HCT116 (cell line): ENCODE results near the gene COPG2.

Source experiments
- ATF3 ChIP-seq: IDR thresholded peaks from 2 replicates; pipeline ENCODE4 v1.6.1; 2012
- EZH2phosphoT487 ChIP-seq: fragments of 200-600 bp; IDR thresholded peaks from 2 replicates; pipeline ENCODE4 v1.6.1; 2018; ENCODE audit warnings: antibody characterized with exemption, borderline replicate concordance
- JUND ChIP-seq: IDR thresholded peaks from 2 replicates; pipeline ENCODE4 v1.6.1; 2012
- POLR2A ChIP-seq: IDR thresholded peaks from 2 replicates; pipeline ENCODE4 v1.7.0; 2011; ENCODE audit warnings: borderline replicate concordance; ENCODE audit not compliant: insufficient read depth, insufficient read length; ENCODE audit errors: extremely low read depth
- POLR2AphosphoS5 ChIP-seq: IDR thresholded peaks from 2 replicates; pipeline ENCODE4 v1.6.1; 2011; ENCODE audit warnings: mild to moderate bottlenecking, low read depth, low read length, moderate library complexity
- RAD21 ChIP-seq: IDR thresholded peaks from 2 replicates; pipeline ENCODE4 v1.6.1; 2012; ENCODE audit warnings: low read depth, mild to moderate bottlenecking
- REST ChIP-seq: IDR thresholded peaks from 2 replicates; pipeline ENCODE4 v1.6.1; 2012; ENCODE audit warnings: low read depth
- SP1 ChIP-seq: IDR thresholded peaks from 2 replicates; pipeline ENCODE4 v1.6.1; 2012; ENCODE audit warnings: low read depth
- ZFX ChIP-seq: fragments of 450-650 bp; IDR thresholded peaks from 2 replicates; pipeline ENCODE4 v1.6.1; 2017
- ZNF274 ChIP-seq: fragments of 200-500 bp; sonication (Bioruptor generic); IDR thresholded peaks from 2 replicates; pipeline ENCODE4 v1.6.1; 2014; ENCODE audit warnings: mild to moderate bottlenecking, low read depth, low read length, inconsistent platforms
- TF ChIP-seq, protein P1 (sequence below), 3 experiments: fragments of 200-600 bp in 1 of 3; sonication (generic) in 1 of 3; IDR thresholded peaks in 2 of 3; conservative IDR thresholded peaks in 1 of 3; 2 replicates each; pipeline ENCODE4 v1.5.1; 2012 to 2017; ENCODE audit warnings: low read depth in 2 of 3, low read length in 2 of 3, antibody characterized with exemption in 1 of 3, borderline replicate concordance in 1 of 3, control low read depth in 1 of 3, mild to moderate bottlenecking in 1 of 3, mixed read lengths in 1 of 3, mixed run types in 1 of 3, moderate library complexity in 1 of 3; ENCODE audit not compliant: insufficient read depth in 1 of 3

DNA sequence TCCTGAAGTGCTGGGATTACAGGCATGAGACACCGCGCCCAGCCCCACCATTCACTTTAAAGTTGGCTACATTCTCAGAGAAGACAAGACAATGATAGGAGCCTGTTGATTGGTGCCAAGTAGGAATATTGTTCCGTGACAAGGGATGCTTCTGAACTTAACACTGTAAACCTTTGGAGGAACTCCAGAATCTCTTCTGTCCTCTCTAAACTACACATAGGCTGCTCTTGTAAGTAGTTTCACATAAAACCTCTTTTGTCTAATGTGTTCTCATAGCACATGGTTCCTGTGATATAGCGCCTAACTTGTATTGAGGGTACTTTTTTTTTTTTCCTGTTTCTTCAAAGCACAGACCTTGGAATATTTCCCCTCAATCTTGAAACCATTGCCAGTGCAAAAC, 3.6 kb upstream of the COPG2 start:
- TF ChIP-seq, protein P1, sequence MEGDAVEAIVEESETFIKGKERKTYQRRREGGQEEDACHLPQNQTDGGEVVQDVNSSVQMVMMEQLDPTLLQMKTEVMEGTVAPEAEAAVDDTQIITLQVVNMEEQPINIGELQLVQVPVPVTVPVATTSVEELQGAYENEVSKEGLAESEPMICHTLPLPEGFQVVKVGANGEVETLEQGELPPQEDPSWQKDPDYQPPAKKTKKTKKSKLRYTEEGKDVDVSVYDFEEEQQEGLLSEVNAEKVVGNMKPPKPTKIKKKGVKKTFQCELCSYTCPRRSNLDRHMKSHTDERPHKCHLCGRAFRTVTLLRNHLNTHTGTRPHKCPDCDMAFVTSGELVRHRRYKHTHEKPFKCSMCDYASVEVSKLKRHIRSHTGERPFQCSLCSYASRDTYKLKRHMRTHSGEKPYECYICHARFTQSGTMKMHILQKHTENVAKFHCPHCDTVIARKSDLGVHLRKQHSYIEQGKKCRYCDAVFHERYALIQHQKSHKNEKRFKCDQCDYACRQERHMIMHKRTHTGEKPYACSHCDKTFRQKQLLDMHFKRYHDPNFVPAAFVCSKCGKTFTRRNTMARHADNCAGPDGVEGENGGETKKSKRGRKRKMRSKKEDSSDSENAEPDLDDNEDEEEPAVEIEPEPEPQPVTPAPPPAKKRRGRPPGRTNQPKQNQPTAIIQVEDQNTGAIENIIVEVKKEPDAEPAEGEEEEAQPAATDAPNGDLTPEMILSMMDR (IDR thresholded peaks at IDR 0.05 in 2 of 3, conservative IDR thresholded peaks at IDR 0.05 in 1 of 3; ENCODE audit: borderline replicate concordance in 1 of 3, insufficient read depth in 1 of 3, low read depth in 2 of 3, low read length in 2 of 3) = no peak
- TF ChIP-seq POLR2A (no peak), POLR2AphosphoS5 (no peak), ZNF274 (no peak), REST (no peak), SP1 (no peak), ATF3 (no peak), EZH2phosphoT487 (no peak), RAD21 (no peak), JUND (no peak), ZFX (no peak)
